ENCODE results near the gene FGGY. TPM values are rescaled to one million over a fixed set of nuclear protein-coding genes. Genes with fewer than 3 reads are reported as not detected.
"Not testable (repeated sequence)": the region's sequence is repeated elsewhere in the genome, so short reads cannot be mapped to it uniquely, and the experiment has no call there.

FGGY gene
- total and polyA plus RNA-seq, 4 donors, result 9.0 to 44.4 (median 21.1) TPM

- Histone ChIP-seq H3K27me3 (ENCODE audit: control insufficient read depth, insufficient read depth, low read length) (no peaks in the 10 kb centered on the region), H3K36me3 (ENCODE audit: control insufficient read depth, insufficient read depth, low read length) (no peaks in the 10 kb centered on the region), H3K4me3 (ENCODE audit: low read depth, low read length) (no peak overlapping the region), H3K4me1 (ENCODE audit: control insufficient read depth, insufficient read depth, low read length) (no peaks in the 10 kb centered on the region), H3K9me3 (ENCODE audit: control insufficient read depth, insufficient read depth, low read length) (peaks cover 2% of the 10 kb centered on the region), H3K27ac (ENCODE audit: low read depth, low read length) (no peak overlapping the region)
- no peak for DNase-seq (ENCODE audit: low read depth in 4 of 6, low spot score in 6 of 6)
These were observed 197.4 kb downstream of the FGGY start for GRCh38 chr1:59494145-59494833.

GRCh38 chr1:59496156-59496555 lies 199.3 kb downstream of the FGGY start:
- H3K9me3 ChIP-seq (ENCODE audit: control insufficient read depth, insufficient read depth, low read length); H3K4me1 ChIP-seq (ENCODE audit: control insufficient read depth, insufficient read depth, low read length); H3K27ac ChIP-seq (ENCODE audit: low read depth, low read length); H3K27me3 ChIP-seq (ENCODE audit: control insufficient read depth, insufficient read depth, low read length); DNase-seq (ENCODE audit: low read depth in 4 of 6, low spot score in 6 of 6); H3K4me3 ChIP-seq (ENCODE audit: low read depth, low read length); H3K36me3 ChIP-seq (ENCODE audit: control insufficient read depth, insufficient read depth, low read length): not testable (repeated sequence)
- WGBS (ENCODE audit: insufficient coverage), result 100% methylated on average over 1 of the region's 2 CpGs

- DNase-seq (ENCODE audit: low read depth in 4 of 6, low spot score in 6 of 6), result no peak
- Histone ChIP-seq H3K27me3 (ENCODE audit: control insufficient read depth, insufficient read depth, low read length) (no peaks in the 10 kb centered on the region), H3K9me3 (ENCODE audit: control insufficient read depth, insufficient read depth, low read length) (peaks cover 2% of the 10 kb centered on the region), H3K27ac (ENCODE audit: low read depth, low read length) (no peak overlapping the region), H3K36me3 (ENCODE audit: control insufficient read depth, insufficient read depth, low read length) (no peaks in the 10 kb centered on the region), H3K4me3 (ENCODE audit: low read depth, low read length) (no peak overlapping the region), H3K4me1 (ENCODE audit: control insufficient read depth, insufficient read depth, low read length) (no peaks in the 10 kb centered on the region)
- WGBS (ENCODE audit: insufficient coverage), result 82% methylated on average over 3 of the region's 7 CpGs
These were observed 200.7 kb downstream of the FGGY start for GRCh38 chr1:59497616-59498015.

- no peak overlapping the region for H3K4me3 ChIP-seq (ENCODE audit: low read depth, low read length)
- H3K27me3 ChIP-seq (ENCODE audit: control insufficient read depth, insufficient read depth, low read length), result no peaks in the 10 kb centered on the region
- no peaks in the 10 kb centered on the region for H3K4me1 ChIP-seq (ENCODE audit: control insufficient read depth, insufficient read depth, low read length)
- H3K36me3 ChIP-seq (ENCODE audit: control insufficient read depth, insufficient read depth, low read length), result no peaks in the 10 kb centered on the region
- peaks cover 2% of the 10 kb centered on the region for H3K9me3 ChIP-seq (ENCODE audit: control insufficient read depth, insufficient read depth, low read length)
- WGBS (ENCODE audit: insufficient coverage), result 20% methylated on average over 2 of the region's 4 CpGs
- no peak for DNase-seq (ENCODE audit: low read depth in 4 of 6, low spot score in 6 of 6)
- no peak overlapping the region for H3K27ac ChIP-seq (ENCODE audit: low read depth, low read length)
These were observed 201.7 kb downstream of the FGGY start for GRCh38 chr1:59498640-59499039.

- H3K36me3 ChIP-seq (ENCODE audit: control insufficient read depth, insufficient read depth, low read length), result no peaks in the 10 kb centered on the region
- no peaks in the 10 kb centered on the region for H3K4me1 ChIP-seq (ENCODE audit: control insufficient read depth, insufficient read depth, low read length)
- no peaks in the 10 kb centered on the region for H3K27me3 ChIP-seq (ENCODE audit: control insufficient read depth, insufficient read depth, low read length)
- 100% methylated on average over 2 of the region's 5 CpGs for WGBS (ENCODE audit: insufficient coverage)
- H3K9me3 ChIP-seq (ENCODE audit: control insufficient read depth, insufficient read depth, low read length), result peaks cover 2% of the 10 kb centered on the region
- H3K4me3 ChIP-seq (ENCODE audit: low read depth, low read length), result no peak overlapping the region
- H3K27ac ChIP-seq (ENCODE audit: low read depth, low read length), result no peak overlapping the region
- DNase-seq (ENCODE audit: low read depth in 4 of 6, low spot score in 6 of 6), result no peak
These were observed 202.5 kb downstream of the FGGY start for GRCh38 chr1:59499273-59499942.

- no peak overlapping the region for H3K4me3 ChIP-seq (ENCODE audit: low read depth, low read length)
- no peak for DNase-seq (ENCODE audit: low read depth in 4 of 6, low spot score in 6 of 6)
- H3K36me3 ChIP-seq (ENCODE audit: control insufficient read depth, insufficient read depth, low read length), result no peaks in the 10 kb centered on the region
- H3K4me1 ChIP-seq (ENCODE audit: control insufficient read depth, insufficient read depth, low read length), result no peaks in the 10 kb centered on the region
- peaks cover 2% of the 10 kb centered on the region for H3K9me3 ChIP-seq (ENCODE audit: control insufficient read depth, insufficient read depth, low read length)
- H3K27ac ChIP-seq (ENCODE audit: low read depth, low read length), result no peak overlapping the region
- H3K27me3 ChIP-seq (ENCODE audit: control insufficient read depth, insufficient read depth, low read length), result no peaks in the 10 kb centered on the region
- no CpG with 5 or more reads among the region's 4 CpGs for WGBS (ENCODE audit: insufficient coverage)
These were observed 203.2 kb downstream of the FGGY start for GRCh38 chr1:59499943-59500569.

GRCh38 chr1:59500950-59501742 lies 204.3 kb downstream of the FGGY start:
- no peaks in the 10 kb centered on the region for H3K27me3 ChIP-seq (ENCODE audit: control insufficient read depth, insufficient read depth, low read length)
- no peaks in the 10 kb centered on the region for H3K9me3 ChIP-seq (ENCODE audit: control insufficient read depth, insufficient read depth, low read length)
- 60% methylated on average over 2 of the region's 4 CpGs for WGBS (ENCODE audit: insufficient coverage)
- H3K27ac ChIP-seq (ENCODE audit: low read depth, low read length), result no peak overlapping the region
- H3K36me3 ChIP-seq (ENCODE audit: control insufficient read depth, insufficient read depth, low read length), result no peaks in the 10 kb centered on the region
- no peak for DNase-seq (ENCODE audit: low read depth in 4 of 6, low spot score in 6 of 6)
- H3K4me1 ChIP-seq (ENCODE audit: control insufficient read depth, insufficient read depth, low read length), result no peaks in the 10 kb centered on the region
- H3K4me3 ChIP-seq (ENCODE audit: low read depth, low read length), result no peak overlapping the region

- Histone ChIP-seq H3K36me3 (ENCODE audit: control insufficient read depth, insufficient read depth, low read length) (no peaks in the 10 kb centered on the region), H3K9me3 (ENCODE audit: control insufficient read depth, insufficient read depth, low read length) (no peaks in the 10 kb centered on the region), H3K4me3 (ENCODE audit: low read depth, low read length) (no peak overlapping the region), H3K27me3 (ENCODE audit: control insufficient read depth, insufficient read depth, low read length) (no peaks in the 10 kb centered on the region), H3K27ac (ENCODE audit: low read depth, low read length) (no peak overlapping the region), H3K4me1 (ENCODE audit: control insufficient read depth, insufficient read depth, low read length) (no peaks in the 10 kb centered on the region)
- 93% methylated on average over 3 of the region's 4 CpGs for WGBS (ENCODE audit: insufficient coverage)
- DNase-seq (ENCODE audit: low read depth in 4 of 6, low spot score in 6 of 6), result no peak
These were observed 205.3 kb downstream of the FGGY start for GRCh38 chr1:59502009-59502691.

GRCh38 chr1:59504276-59504675 lies 207.4 kb downstream of the FGGY start:
- Histone ChIP-seq H3K4me3 (ENCODE audit: low read depth, low read length) (no peak overlapping the region), H3K36me3 (ENCODE audit: control insufficient read depth, insufficient read depth, low read length) (no peaks in the 10 kb centered on the region), H3K27ac (ENCODE audit: low read depth, low read length) (no peak overlapping the region), H3K4me1 (ENCODE audit: control insufficient read depth, insufficient read depth, low read length) (no peaks in the 10 kb centered on the region), H3K9me3 (ENCODE audit: control insufficient read depth, insufficient read depth, low read length) (no peaks in the 10 kb centered on the region), H3K27me3 (ENCODE audit: control insufficient read depth, insufficient read depth, low read length) (no peaks in the 10 kb centered on the region)
- WGBS (ENCODE audit: insufficient coverage), result 90% methylated on average over 1 of the region's 3 CpGs
- DNase-seq (ENCODE audit: low read depth in 4 of 6, low spot score in 6 of 6), result no peak

Data from spinal cord (tissue), 10 donors.